Loucy (cell line): ENCODE results near the gene ELAC1.

Experiments
- H2AFZ ChIP-seq: fragments of 200-600 bp; sonication (generic); 2 replicates; pipeline ENCODE4 v1.6.0; 2016; ENCODE audit warnings: antibody characterized with exemption, mild to moderate bottlenecking, low read length, moderate library complexity
- H3F3A ChIP-seq: fragments of 200-600 bp; 2 replicates; pipeline ENCODE4 v1.6.0; 2016; ENCODE audit warnings: antibody characterized with exemption, low read depth, mild to moderate bottlenecking
- H3K27me3 ChIP-seq: fragments of 200-600 bp; sonication (generic); 2 replicates; pipeline ENCODE4 v1.6.1; 2014; ENCODE audit warnings: low read length, mild to moderate bottlenecking; ENCODE audit not compliant: insufficient read depth, poor library complexity, severe bottlenecking
- H3K36me3 ChIP-seq: fragments of 200-600 bp; sonication (generic); 2 replicates; pipeline ENCODE4 v1.6.1; 2016; ENCODE audit warnings: low read length; ENCODE audit not compliant: insufficient read depth
- H3K4me1 ChIP-seq: fragments of 200-600 bp; sonication (generic); 2 replicates; pipeline ENCODE4 v1.5.1; 2014; ENCODE audit warnings: low read length, mild to moderate bottlenecking; ENCODE audit not compliant: insufficient read depth, poor library complexity, severe bottlenecking
- H3K4me2 ChIP-seq: fragments of 200-600 bp; sonication (generic); 2 replicates; pipeline ENCODE4 v1.6.0; 2014; ENCODE audit warnings: antibody characterized with exemption, low read length, low read depth, mild to moderate bottlenecking; ENCODE audit not compliant: poor library complexity, severe bottlenecking
- H3K4me3 ChIP-seq: fragments of 200-600 bp; sonication (generic); 2 replicates; pipeline ENCODE4 v1.5.1; 2014; ENCODE audit warnings: low read length, mild to moderate bottlenecking, mixed read lengths; ENCODE audit not compliant: poor library complexity, severe bottlenecking
- H3K79me2 ChIP-seq: fragments of 200-600 bp; sonication (generic); 2 replicates; pipeline ENCODE4 v1.6.1; 2014; ENCODE audit warnings: low read length; ENCODE audit not compliant: insufficient read depth
- H3K9ac ChIP-seq: fragments of 200-600 bp; sonication (generic); 2 replicates; pipeline ENCODE4 v1.6.0; 2014; ENCODE audit warnings: mild to moderate bottlenecking, low read depth, low read length, moderate library complexity; ENCODE audit not compliant: poor library complexity, severe bottlenecking
- H3K9me2 ChIP-seq: fragments of 200-600 bp; sonication (generic); replicated peaks from 2 replicates; pipeline ENCODE4 v1.6.1; 2016; ENCODE audit warnings: low read depth, low read length, mixed read lengths
- H3K9me3 ChIP-seq: fragments of 200-600 bp; sonication (generic); 2 replicates; pipeline ENCODE4 v1.6.1; 2014; ENCODE audit warnings: mild to moderate bottlenecking, antibody characterized with exemption, low read length, low read depth; ENCODE audit not compliant: insufficient read depth
- H4K20me1 ChIP-seq: fragments of 200-600 bp; sonication (generic); 2 replicates; pipeline ENCODE4 v1.6.0; 2014; ENCODE audit warnings: antibody characterized with exemption, low read length, mild to moderate bottlenecking; ENCODE audit not compliant: insufficient read depth, poor library complexity, severe bottlenecking
- EZH2phosphoT487 ChIP-seq: fragments of 200-600 bp; IDR thresholded peaks from 2 replicates; pipeline ENCODE4 v1.6.1; 2018; ENCODE audit warnings: antibody characterized with exemption, mild to moderate bottlenecking, moderate library complexity, borderline replicate concordance
- TF ChIP-seq, protein P1 (sequence below): fragments of 200-600 bp; sonication (generic); conservative IDR thresholded peaks from 2 replicates; pipeline ENCODE4 v1.5.1; 2014; ENCODE audit warnings: mild to moderate bottlenecking, antibody characterized with exemption, low read length

Gene ELAC1

DNA sequence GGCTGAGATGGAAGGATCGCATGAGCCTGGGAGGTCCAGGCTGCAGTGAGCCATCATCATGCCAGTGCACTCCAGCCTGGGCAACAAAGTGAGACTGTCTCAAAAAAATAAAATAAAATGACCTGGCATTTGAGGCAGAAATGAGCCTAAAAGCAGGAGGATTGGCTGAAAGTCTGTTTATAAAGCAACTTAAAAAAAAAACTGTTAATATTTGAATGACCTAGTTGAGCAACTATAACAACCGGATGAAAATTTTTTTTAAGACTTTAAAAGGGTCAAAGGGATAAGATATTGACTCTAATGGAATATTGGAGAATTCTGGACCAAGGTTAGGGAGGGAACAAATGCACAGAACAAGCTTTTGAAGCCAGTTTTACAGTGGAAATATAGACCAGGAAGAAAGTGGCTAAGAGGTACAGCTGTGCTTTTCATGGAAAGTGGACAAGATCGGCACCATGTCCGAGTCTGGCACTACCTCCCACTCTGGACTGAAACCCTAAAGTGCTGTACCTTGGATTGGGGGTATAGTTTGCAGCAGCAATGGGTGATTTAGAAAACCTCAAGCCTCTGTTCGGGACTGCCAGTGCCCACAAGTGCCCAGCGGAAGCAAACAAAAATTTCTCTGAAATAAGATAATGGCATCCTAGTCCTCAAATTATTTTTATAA is 33.2 kb upstream of the ELAC1 start:
- Histone ChIP-seq H3K4me2 (no peak overlapping the region), H3K9me3 (no peaks in the 10 kb centered on the region), H3K4me3 (no peak overlapping the region), H3K9me2 (no peaks in the 10 kb centered on the region), H3K27me3 (no peaks in the 10 kb centered on the region), H3F3A (no peaks in the 10 kb centered on the region), H3K9ac (no peak overlapping the region), H3K36me3 (peaks cover 26% of the 10 kb centered on the region; the same call in 1 of the 2 replicates), H4K20me1 (no peaks in the 10 kb centered on the region), H3K79me2 (no peaks in the 10 kb centered on the region), H2AFZ (no peak overlapping the region), H3K4me1 (no peaks in the 10 kb centered on the region)
- TF ChIP-seq, protein P1, sequence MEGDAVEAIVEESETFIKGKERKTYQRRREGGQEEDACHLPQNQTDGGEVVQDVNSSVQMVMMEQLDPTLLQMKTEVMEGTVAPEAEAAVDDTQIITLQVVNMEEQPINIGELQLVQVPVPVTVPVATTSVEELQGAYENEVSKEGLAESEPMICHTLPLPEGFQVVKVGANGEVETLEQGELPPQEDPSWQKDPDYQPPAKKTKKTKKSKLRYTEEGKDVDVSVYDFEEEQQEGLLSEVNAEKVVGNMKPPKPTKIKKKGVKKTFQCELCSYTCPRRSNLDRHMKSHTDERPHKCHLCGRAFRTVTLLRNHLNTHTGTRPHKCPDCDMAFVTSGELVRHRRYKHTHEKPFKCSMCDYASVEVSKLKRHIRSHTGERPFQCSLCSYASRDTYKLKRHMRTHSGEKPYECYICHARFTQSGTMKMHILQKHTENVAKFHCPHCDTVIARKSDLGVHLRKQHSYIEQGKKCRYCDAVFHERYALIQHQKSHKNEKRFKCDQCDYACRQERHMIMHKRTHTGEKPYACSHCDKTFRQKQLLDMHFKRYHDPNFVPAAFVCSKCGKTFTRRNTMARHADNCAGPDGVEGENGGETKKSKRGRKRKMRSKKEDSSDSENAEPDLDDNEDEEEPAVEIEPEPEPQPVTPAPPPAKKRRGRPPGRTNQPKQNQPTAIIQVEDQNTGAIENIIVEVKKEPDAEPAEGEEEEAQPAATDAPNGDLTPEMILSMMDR, result no peak
- no peak for TF ChIP-seq EZH2phosphoT487

DNA sequence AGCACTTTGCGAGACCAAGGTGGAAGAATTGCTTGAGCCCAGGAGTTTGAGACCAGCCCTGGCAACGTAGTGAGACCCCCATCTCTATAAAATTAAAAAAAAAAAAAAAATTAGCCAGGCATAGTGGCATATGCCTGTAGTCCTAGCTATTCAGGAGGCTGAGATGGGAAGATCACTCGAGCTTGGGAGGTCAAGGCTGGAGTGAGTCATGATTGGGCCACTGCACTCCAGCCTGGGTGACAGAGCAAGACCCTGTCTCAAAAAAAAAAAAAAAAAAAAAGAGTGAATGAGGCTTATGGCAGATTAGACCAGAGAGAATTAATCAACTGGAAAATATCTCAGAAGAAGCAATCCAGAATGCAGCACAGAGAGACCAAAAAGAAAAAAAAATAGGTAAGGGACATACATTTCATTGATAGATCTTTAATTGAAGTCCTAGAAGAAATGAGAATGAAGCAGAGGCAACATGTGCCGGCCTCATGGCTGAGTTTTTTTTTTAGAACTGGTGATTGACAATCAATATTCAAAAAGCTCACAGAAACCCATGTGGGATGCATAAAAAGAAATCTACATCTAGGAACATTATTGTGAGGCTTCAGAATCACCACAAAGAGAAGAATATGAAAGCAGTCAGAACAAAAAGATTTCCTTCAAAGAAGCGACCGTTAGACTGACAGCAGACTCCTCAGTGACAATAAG is 32.2 kb upstream of the ELAC1 start:
- H3K27me3 ChIP-seq, result no peaks in the 10 kb centered on the region
- H3K9me2 ChIP-seq, result no peaks in the 10 kb centered on the region
- no peak overlapping the region for H3K4me3 ChIP-seq
- no peak overlapping the region for H3K9ac ChIP-seq
- no peaks in the 10 kb centered on the region for H4K20me1 ChIP-seq
- peaks cover 28% of the 10 kb centered on the region; the same call in 1 of the 2 replicates for H3K36me3 ChIP-seq
- no peaks in the 10 kb centered on the region for H3K79me2 ChIP-seq
- H3F3A ChIP-seq, result no peaks in the 10 kb centered on the region
- no peak overlapping the region for H2AFZ ChIP-seq
- H3K4me1 ChIP-seq, result no peaks in the 10 kb centered on the region
- no peak overlapping the region for H3K4me2 ChIP-seq
- no peaks in the 10 kb centered on the region for H3K9me3 ChIP-seq
- TF ChIP-seq, protein P1, result no peak
- no peak for TF ChIP-seq EZH2phosphoT487

- Histone ChIP-seq H3K9me2 (no peaks in the 10 kb centered on the region), H3K4me3 (no peak overlapping the region), H3K4me2 (no peak overlapping the region), H3K9me3 (no peaks in the 10 kb centered on the region), H3F3A (no peaks in the 10 kb centered on the region), H3K79me2 (no peaks in the 10 kb centered on the region), H3K9ac (no peak overlapping the region), H4K20me1 (no peaks in the 10 kb centered on the region), H2AFZ (no peak overlapping the region), H3K36me3 (peaks cover 33% of the 10 kb centered on the region; the same call in 1 of the 2 replicates), H3K4me1 (no peaks in the 10 kb centered on the region), H3K27me3 (no peaks in the 10 kb centered on the region)
- TF ChIP-seq, protein P1, result no peak
- TF ChIP-seq EZH2phosphoT487, result no peak
These were observed 30.7 kb upstream of the ELAC1 start for GRCh38 chr18:50937183-50937582.
